MM.1S (cell line): ENCODE results near the gene CYB5R3.
A peak's percentile ranks its signal among the peaks of the same experiment; 100 is the strongest.

Experiments
- DNase-seq: peaks from one replicate; pipeline ENCODE4 v3.0.0-alpha.2; 2015
- H2AFZ ChIP-seq: fragments of 300-600 bp; sonication (generic); 2 replicates; pipeline ENCODE4 v1.6.0; 2016; ENCODE audit warnings: antibody characterized with exemption, low read length
- H3F3A ChIP-seq: fragments of 300-600 bp; sonication (generic); 2 replicates; pipeline ENCODE4 v1.6.1; 2016; ENCODE audit warnings: mild to moderate bottlenecking, antibody characterized with exemption, low read length, moderate library complexity, mixed read lengths; ENCODE audit not compliant: insufficient read depth
- H3K27ac ChIP-seq: fragments of 300-600 bp; sonication (generic); 2 replicates; pipeline ENCODE4 v1.5.1; 2016; ENCODE audit warnings: mild to moderate bottlenecking, low read length
- H3K27me3 ChIP-seq: fragments of 300-600 bp; sonication (generic); replicated peaks from 2 replicates; pipeline ENCODE4 v1.6.0; 2016; ENCODE audit warnings: low read length; ENCODE audit not compliant: insufficient read depth
- H3K36me3 ChIP-seq: fragments of 300-600 bp; sonication (generic); replicated peaks from 2 replicates; pipeline ENCODE4 v1.6.1; 2016; ENCODE audit warnings: mild to moderate bottlenecking, low read length, mixed read lengths; ENCODE audit not compliant: insufficient read depth
- H3K4me1 ChIP-seq: fragments of 300-600 bp; sonication (generic); 2 replicates; pipeline ENCODE4 v1.6.1; 2016; ENCODE audit warnings: low read length, mixed read lengths
- H3K4me2 ChIP-seq: fragments of 300-600 bp; sonication (generic); 2 replicates; pipeline ENCODE4 v1.6.0; 2016; ENCODE audit warnings: low read depth, low read length
- H3K4me3 ChIP-seq: fragments of 300-600 bp; sonication (generic); 2 replicates; pipeline ENCODE4 v1.5.1; 2016; ENCODE audit warnings: low read length, mixed read lengths
- H3K79me2 ChIP-seq: fragments of 300-600 bp; sonication (generic); 2 replicates; pipeline ENCODE4 v1.6.1; 2016; ENCODE audit warnings: mixed run types, low read length, mixed read lengths
- H3K9ac ChIP-seq: fragments of 300-600 bp; sonication (generic); 2 replicates; pipeline ENCODE4 v1.6.1; 2016; ENCODE audit warnings: low read length, mixed read lengths
- H3K9me2 ChIP-seq: fragments of 300-600 bp; sonication (generic); replicated peaks from 2 replicates; pipeline ENCODE4 v1.6.1; 2016; ENCODE audit warnings: mild to moderate bottlenecking, low read length, mixed read lengths; ENCODE audit not compliant: insufficient read depth
- H3K9me3 ChIP-seq: fragments of 300-600 bp; sonication (generic); replicated peaks from 2 replicates; pipeline ENCODE4 v1.6.1; 2016; ENCODE audit warnings: mild to moderate bottlenecking, low read length, mixed read lengths; ENCODE audit not compliant: insufficient read depth
- H4K20me1 ChIP-seq: fragments of 300-600 bp; sonication (generic); 2 replicates; pipeline ENCODE4 v1.6.1; 2016; ENCODE audit warnings: mild to moderate bottlenecking, low read length, moderate library complexity, mixed read lengths; ENCODE audit not compliant: insufficient read depth
- EZH2 ChIP-seq: fragments of 300-600 bp; sonication (generic); optimal IDR thresholded peaks from 2 replicates; pipeline ENCODE3; 2017; ENCODE audit warnings: low read depth, mild to moderate bottlenecking, antibody characterized with exemption, low read length, mixed read lengths
- EZH2phosphoT487 ChIP-seq: fragments of 300-600 bp; sonication (generic); IDR thresholded peaks from 2 replicates; pipeline ENCODE4 v1.6.1; 2018; ENCODE audit warnings: antibody characterized with exemption, low read length
- TF ChIP-seq, protein P1 (sequence below): fragments of 300-600 bp; sonication (generic); IDR thresholded peaks from 2 replicates; pipeline ENCODE4 v1.5.1; 2016; ENCODE audit warnings: antibody characterized with exemption, low read length, mixed read lengths

CYB5R3 gene

GRCh38 chr22:42636506-42636905 lies 12.7 kb downstream of the CYB5R3 start:
- no peak overlapping the region for H3K4me3 ChIP-seq
- DNase-seq, result no peak
- H3K4me1 ChIP-seq, result no peaks in the 10 kb centered on the region
- no peak overlapping the region for H3K27ac ChIP-seq
- no peak overlapping the region for H3K4me2 ChIP-seq
- no peak overlapping the region for H2AFZ ChIP-seq
- no peaks in the 10 kb centered on the region for H3K36me3 ChIP-seq
- no peak overlapping the region for H3K9ac ChIP-seq
- no peaks in the 10 kb centered on the region for H3K9me2 ChIP-seq
- TF ChIP-seq, protein P1, sequence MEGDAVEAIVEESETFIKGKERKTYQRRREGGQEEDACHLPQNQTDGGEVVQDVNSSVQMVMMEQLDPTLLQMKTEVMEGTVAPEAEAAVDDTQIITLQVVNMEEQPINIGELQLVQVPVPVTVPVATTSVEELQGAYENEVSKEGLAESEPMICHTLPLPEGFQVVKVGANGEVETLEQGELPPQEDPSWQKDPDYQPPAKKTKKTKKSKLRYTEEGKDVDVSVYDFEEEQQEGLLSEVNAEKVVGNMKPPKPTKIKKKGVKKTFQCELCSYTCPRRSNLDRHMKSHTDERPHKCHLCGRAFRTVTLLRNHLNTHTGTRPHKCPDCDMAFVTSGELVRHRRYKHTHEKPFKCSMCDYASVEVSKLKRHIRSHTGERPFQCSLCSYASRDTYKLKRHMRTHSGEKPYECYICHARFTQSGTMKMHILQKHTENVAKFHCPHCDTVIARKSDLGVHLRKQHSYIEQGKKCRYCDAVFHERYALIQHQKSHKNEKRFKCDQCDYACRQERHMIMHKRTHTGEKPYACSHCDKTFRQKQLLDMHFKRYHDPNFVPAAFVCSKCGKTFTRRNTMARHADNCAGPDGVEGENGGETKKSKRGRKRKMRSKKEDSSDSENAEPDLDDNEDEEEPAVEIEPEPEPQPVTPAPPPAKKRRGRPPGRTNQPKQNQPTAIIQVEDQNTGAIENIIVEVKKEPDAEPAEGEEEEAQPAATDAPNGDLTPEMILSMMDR, result no peak
- TF ChIP-seq EZH2 (no peak), EZH2phosphoT487 (no peak)
- H3F3A ChIP-seq, result no peaks in the 10 kb centered on the region
- no peaks in the 10 kb centered on the region for H3K27me3 ChIP-seq
- no peaks in the 10 kb centered on the region for H3K9me3 ChIP-seq
- no peaks in the 10 kb centered on the region for H3K79me2 ChIP-seq
- H4K20me1 ChIP-seq, result no peaks in the 10 kb centered on the region

- H3F3A ChIP-seq, result no peaks in the 10 kb centered on the region
- DNase-seq, result no peak
- no peak overlapping the region for H3K4me2 ChIP-seq
- H3K79me2 ChIP-seq, result no peaks in the 10 kb centered on the region
- H3K9me2 ChIP-seq, result no peaks in the 10 kb centered on the region
- no peak overlapping the region for H2AFZ ChIP-seq
- H3K9ac ChIP-seq, result no peak overlapping the region
- no peak overlapping the region for H3K4me3 ChIP-seq
- no peak overlapping the region for H3K27ac ChIP-seq
- H3K9me3 ChIP-seq, result no peaks in the 10 kb centered on the region
- TF ChIP-seq, protein P1, result no peak
- H4K20me1 ChIP-seq, result no peaks in the 10 kb centered on the region
- H3K27me3 ChIP-seq, result no peaks in the 10 kb centered on the region
- no peaks in the 10 kb centered on the region for H3K4me1 ChIP-seq
- no peaks in the 10 kb centered on the region for H3K36me3 ChIP-seq
Measured at GRCh38 chr22:42635531-42635930, 13.7 kb downstream of the CYB5R3 start.

DNA sequence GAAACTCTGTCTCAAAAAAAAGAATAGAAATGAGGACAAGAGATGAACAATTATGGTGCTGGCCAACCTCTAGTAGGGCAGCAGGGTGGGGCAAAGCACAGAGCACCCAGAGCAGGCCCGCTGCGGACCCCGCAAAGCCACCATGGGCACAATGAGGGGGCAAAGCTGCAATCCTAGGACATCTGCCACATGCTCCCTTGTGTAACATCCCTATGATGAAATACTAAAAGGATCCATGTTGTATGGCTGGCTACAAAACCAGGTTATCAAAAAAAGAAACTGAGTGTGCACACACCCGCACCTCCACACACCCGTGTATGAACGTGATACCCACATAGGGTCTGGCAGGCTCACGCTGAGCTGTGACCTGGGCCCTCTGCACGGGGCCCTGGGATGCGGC lies 16.2 kb downstream of the CYB5R3 start:
- Histone ChIP-seq H2AFZ (no peak overlapping the region), H3K27me3 (no peaks in the 10 kb centered on the region), H3K4me3 (no peak overlapping the region), H3K9ac (no peak overlapping the region), H3K4me2 (no peak overlapping the region), H3K36me3 (no peaks in the 10 kb centered on the region), H3K79me2 (no peaks in the 10 kb centered on the region), H4K20me1 (no peaks in the 10 kb centered on the region), H3K9me3 (no peaks in the 10 kb centered on the region), H3K4me1 (no peaks in the 10 kb centered on the region), H3F3A (no peaks in the 10 kb centered on the region), H3K9me2 (no peaks in the 10 kb centered on the region), H3K27ac (no peak overlapping the region)
- TF ChIP-seq, protein P1, result no peak
- no peak for TF ChIP-seq EZH2
- no peak for TF ChIP-seq EZH2phosphoT487
- DNase-seq, result no peak

DNA sequence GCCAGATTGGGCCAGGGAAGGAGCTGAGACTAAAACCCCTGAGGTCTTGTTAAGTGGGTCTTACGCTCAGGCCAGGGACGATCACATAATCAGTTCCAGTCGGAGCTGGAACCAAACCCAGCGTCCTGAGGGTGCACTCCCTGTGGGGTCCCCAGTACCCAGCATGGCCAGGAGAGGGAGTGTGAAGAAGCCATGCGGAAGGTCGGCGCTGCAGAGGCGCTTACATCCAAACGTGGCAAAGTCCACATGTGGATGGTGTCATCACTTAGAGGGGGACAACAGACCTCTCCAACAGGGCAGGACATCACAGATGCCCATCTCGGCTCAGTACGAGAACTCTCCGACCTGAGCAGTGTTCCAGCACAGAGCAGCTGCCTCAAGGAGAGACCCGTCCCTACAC lies 17.1 kb downstream of the CYB5R3 start:
- no peak overlapping the region for H2AFZ ChIP-seq
- H3K27ac ChIP-seq, result no peak overlapping the region
- no peak overlapping the region for H3K9ac ChIP-seq
- H3K4me3 ChIP-seq, result no peak overlapping the region
- H3K79me2 ChIP-seq, result no peaks in the 10 kb centered on the region
- no peaks in the 10 kb centered on the region for H3K9me3 ChIP-seq
- H3K4me1 ChIP-seq, result no peaks in the 10 kb centered on the region
- no peaks in the 10 kb centered on the region for H3K27me3 ChIP-seq
- H3F3A ChIP-seq, result no peaks in the 10 kb centered on the region
- H4K20me1 ChIP-seq, result no peaks in the 10 kb centered on the region
- TF ChIP-seq EZH2phosphoT487, result no peak
- TF ChIP-seq, protein P1, result peak; percentile 15
- no peak overlapping the region for H3K4me2 ChIP-seq
- no peaks in the 10 kb centered on the region for H3K36me3 ChIP-seq
- DNase-seq, result no peak
- no peaks in the 10 kb centered on the region for H3K9me2 ChIP-seq
